K562 treated with DMSO at 1 percent for 4 hours (cell line): ENCODE results near the gene ZNF570. TPM values are rescaled to one million over a fixed set of nuclear protein-coding genes. Genes with fewer than 3 reads are reported as not detected.

ENCODE experiments used
- total RNA-seq: library from RNA; unstranded; fragments of 300-600 nt; gene quantifications from 2 replicates; pipeline ENCODE4 v1.2.3, GENCODE V29; 2022; ENCODE audit not compliant: insufficient read depth

The ZNF570 gene
- total RNA-seq: 0.20 and 2.2 TPM in 2 replicates

DNA sequence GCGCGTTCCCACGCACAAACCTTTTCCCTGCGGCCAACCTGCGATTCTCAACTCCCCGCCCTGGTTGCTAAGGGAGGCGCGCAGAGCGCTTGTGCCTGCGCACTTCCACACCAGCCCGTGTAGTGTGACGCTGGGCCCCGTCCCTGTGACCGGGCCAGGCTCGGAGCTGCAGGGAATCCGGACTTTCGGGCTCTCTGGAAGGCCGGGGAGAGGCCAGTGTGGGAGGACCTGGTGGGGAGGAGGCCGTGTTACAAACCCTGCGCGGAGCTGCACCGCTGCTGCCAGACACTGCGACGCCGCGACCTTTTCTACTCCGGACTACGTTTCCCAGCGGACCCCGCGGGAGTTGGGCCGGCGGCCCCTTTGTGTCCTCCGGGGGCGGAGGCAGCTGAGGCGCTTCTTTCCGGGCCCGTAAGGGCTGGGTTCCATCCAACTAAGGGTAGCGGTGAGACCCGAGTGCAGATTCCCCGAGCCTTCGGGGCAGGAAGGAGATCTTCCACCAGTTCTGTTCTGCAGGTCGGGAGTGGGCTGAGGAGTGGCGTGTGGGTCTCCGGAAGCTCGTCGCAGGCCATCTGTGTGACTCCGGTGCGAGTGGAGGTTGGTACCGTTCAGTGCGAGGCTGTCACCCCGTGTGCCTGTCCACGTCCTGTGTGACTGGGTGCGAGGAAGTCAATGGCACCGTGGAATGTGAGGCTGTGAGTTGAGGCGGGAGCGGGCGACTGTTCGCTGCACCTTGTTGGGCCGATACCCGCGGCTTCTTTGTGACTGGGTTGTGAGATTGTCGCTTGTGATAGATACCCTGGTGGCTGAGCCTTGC lies at the start of gene ZNF570:
Gene ZNF570, plus strand, starts transcription at position 396 of the 817 bp plus-strand sequence. CDS start 999 bp downstream, outside the sequence.

DNA sequence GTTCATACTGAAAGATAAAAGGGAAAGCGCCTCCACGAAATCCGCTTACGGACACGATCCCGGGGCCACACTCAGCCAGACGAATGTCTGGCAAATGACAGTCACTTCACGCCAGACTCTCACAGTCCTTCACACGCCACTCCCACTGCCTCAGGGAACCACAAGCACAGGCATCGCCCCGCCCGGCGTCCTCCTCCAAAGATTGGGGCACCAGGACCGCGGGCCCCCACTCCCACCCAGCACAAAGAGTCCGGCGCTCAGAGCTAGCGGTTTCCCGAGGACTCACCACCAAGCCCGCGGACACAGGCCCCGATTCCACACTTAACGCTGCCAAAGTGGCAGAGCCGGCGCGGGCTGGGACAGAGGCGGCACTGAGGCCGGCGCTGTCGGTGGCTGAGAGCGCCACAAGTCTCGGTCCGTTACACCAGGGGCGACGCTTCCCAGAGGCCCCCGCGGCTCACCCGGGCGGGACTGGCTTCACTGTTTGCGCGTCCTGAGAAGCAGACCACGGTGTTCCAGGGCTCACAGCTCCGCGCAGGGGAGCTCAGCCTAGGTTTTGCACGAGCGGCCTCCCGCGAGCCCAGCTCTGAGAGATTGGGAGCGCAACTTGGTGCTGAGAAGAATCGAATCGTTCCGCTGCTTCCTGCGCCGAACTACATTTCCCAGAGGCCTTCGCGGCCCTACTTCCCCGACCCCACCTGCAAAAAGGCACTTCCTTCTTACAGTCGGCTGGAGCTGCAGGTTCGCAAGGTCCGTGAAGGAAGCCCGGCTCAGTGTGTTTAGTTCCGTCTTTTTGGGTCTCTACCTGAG lies 2.2 kb upstream of the ZNF570 start, which contains the start of gene ZNF569:
Gene ZNF569, minus strand, starts transcription at position 647 of the 810 bp plus-strand sequence. CDS start 22,523 bp downstream, outside the sequence.

DNA sequence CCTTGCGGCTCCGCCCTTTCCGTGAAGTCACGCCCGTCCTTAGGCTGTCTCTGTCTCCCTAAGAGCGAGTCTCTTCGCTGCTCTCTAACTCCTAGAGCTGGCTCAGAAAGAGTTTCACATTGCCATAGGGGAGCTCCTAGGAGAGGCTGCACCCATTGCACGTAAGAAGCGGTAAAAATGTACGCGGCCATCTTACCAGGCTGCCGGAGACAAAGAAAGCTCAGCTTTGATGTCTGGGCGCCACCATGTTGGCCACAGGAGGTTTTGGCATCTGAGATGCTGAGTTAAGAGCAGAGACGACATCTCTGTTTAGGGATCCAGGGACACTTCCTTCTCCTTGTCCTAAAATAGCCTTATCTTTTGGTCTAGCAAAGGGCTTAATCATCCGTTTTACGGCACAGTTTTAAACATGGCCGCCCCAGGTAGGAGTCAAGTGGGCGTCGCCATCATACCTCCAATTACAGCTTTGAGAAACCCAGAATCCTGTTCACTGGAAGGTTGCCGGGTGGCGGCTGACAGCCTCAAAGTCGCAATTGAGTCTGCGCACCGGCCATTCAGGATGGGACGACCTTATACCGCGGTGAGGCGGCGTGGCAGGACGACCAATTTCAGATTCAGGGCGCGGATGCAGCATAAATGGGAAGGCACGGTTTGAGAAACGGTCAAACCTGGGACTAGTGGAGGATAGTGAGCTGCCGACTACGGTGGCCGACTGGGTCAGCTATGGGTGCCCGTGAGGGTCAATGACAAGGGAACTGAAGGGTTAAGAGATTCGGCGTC lies 37.4 kb downstream of the ZNF570 start, which contains the start of gene ZNF793:
Gene ZNF793, plus strand, starts transcription at position 553 of the 780 bp plus-strand sequence. CDS start 16,501 bp downstream, outside the sequence.

Other genes starting within 250 kb of the ZNF570 start
- gene ZNF527, start 98.3 kb upstream of the ZNF570 start, total RNA-seq: 0.43 and 0.77 TPM in 2 replicates
- gene ZNF569, start 1.9 kb upstream of the ZNF570 start, total RNA-seq: 1.8 and 2.4 TPM in 2 replicates
- gene ZNF793, start 37.6 kb downstream of the ZNF570 start, total RNA-seq: not detected in 2 replicates
- gene ZNF571, start 125.4 kb downstream of the ZNF570 start, total RNA-seq: 1.5 TPM in 1 of 2 replicates, not detected in the other
- 0.53 and 0.86 TPM in 2 replicates for gene ZNF540, start 125.5 kb downstream of the ZNF570 start, total RNA-seq
- 4.2 and 7.3 TPM in 2 replicates for gene ZFP30, start 186.1 kb downstream of the ZNF570 start, total RNA-seq